ENCODE data around the gene NMT2.
A peak's percentile ranks its signal among the peaks of the same experiment; 100 is the strongest.

The NMT2 gene

GRCh38 chr10:15092855-15093408 lies 75.6 kb downstream of the NMT2 start:
- no peak for DNase-seq (ENCODE audit: low read depth in 2 of 2)

- DNase-seq (ENCODE audit: low read depth in 2 of 2), result no peak
These were observed 77.1 kb downstream of the NMT2 start for GRCh38 chr10:15091418-15091817.

- peak; percentile 49 to 53 for DNase-seq (ENCODE audit: low read depth in 2 of 2)
These were observed 79.8 kb downstream of the NMT2 start, which contains the start of gene ACBD7 for GRCh38 chr10:15088428-15089261. TSS of gene ACBD7 (minus strand) at chr10:15088776. CDS start at chr10:15088728, 48 bp downstream.

- no peak for DNase-seq (ENCODE audit: low read depth in 2 of 2)
These were observed 84.0 kb downstream of the NMT2 start for GRCh38 chr10:15084502-15084922.

- DNase-seq (ENCODE audit: low read depth in 2 of 2), result no peak
These were observed 84.6 kb downstream of the NMT2 start for GRCh38 chr10:15083674-15084501.

- DNase-seq (ENCODE audit: low read depth in 2 of 2), result no peak
These were observed 93.1 kb downstream of the NMT2 start for GRCh38 chr10:15075421-15075820.

GRCh38 chr10:15072358-15072757 lies 96.1 kb downstream of the NMT2 start:
- no peak for DNase-seq (ENCODE audit: low read depth in 2 of 2)

- DNase-seq (ENCODE audit: low read depth in 2 of 2), result no peak
These were observed 99.3 kb downstream of the NMT2 start for GRCh38 chr10:15069230-15069629.

- DNase-seq (ENCODE audit: low read depth in 2 of 2), result no peak
These were observed 99.7 kb downstream of the NMT2 start for GRCh38 chr10:15068802-15069201.

GRCh38 chr10:15067154-15067553 lies 101.3 kb downstream of the NMT2 start:
- DNase-seq (ENCODE audit: low read depth in 2 of 2), result no peak

GRCh38 chr10:15060638-15061037 lies 107.9 kb downstream of the NMT2 start:
- no peak for DNase-seq (ENCODE audit: low read depth in 2 of 2)

GRCh38 chr10:15059914-15060313 lies 108.6 kb downstream of the NMT2 start:
- no peak for DNase-seq (ENCODE audit: low read depth in 2 of 2)

GRCh38 chr10:15058689-15059088 lies 109.8 kb downstream of the NMT2 start:
- no peak for DNase-seq (ENCODE audit: low read depth in 2 of 2)
